HL-60/S4 treated with retinoic acid at 250 ng/mL for 4 days and 3 days (cell line): ENCODE measurements around the gene IGSF6.
"Not testable (repeated sequence)": the region's sequence is repeated elsewhere in the genome, so short reads cannot be mapped to it uniquely, and the experiment has no call there.

Experiments used
- in situ Hi-C: fragments of 300-500 bp; cut with MboI; formaldehyde crosslinking; loops from 2 replicates; pipeline ENCODE4 v1.7.0; 2022; ENCODE audit warnings: low sequenced_read_pairs

The IGSF6 gene

GRCh38 chr16:21652453-21652852 is at the start of gene IGSF6:
Gene IGSF6, minus strand, starts transcription at chr16:21652608. Its CDS starts 10 bp downstream, at chr16:21652598.
- in situ Hi-C loops = no loop called here

- in situ Hi-C loops = loop anchor here (25.0 kb wide), 1 partner anchor 236 kb away; no protein-coding TSS in a partner anchor
Observed at GRCh38 chr16:21701271-21701670, 48.9 kb upstream of the IGSF6 start.

GRCh38 chr16:21698169-21699032 is 46.0 kb upstream of the IGSF6 start:
- in situ Hi-C loops = no loop called here

- in situ Hi-C loops = no loop called here
Observed at GRCh38 chr16:21697032-21697431, 44.6 kb upstream of the IGSF6 start.

GRCh38 chr16:21694609-21695008 is 42.2 kb upstream of the IGSF6 start:
- in situ Hi-C loops = no loop called here

GRCh38 chr16:21690967-21691366 is 38.6 kb upstream of the IGSF6 start:
- in situ Hi-C loops = not testable (repeated sequence)

GRCh38 chr16:21689107-21689506 is 36.7 kb upstream of the IGSF6 start:
- in situ Hi-C loops = no loop called here

GRCh38 chr16:21685034-21685455 is 32.6 kb upstream of the IGSF6 start:
- in situ Hi-C loops = no loop called here

GRCh38 chr16:21684199-21684598 is 31.8 kb upstream of the IGSF6 start:
- in situ Hi-C loops = no loop called here

GRCh38 chr16:21683184-21683583 is 30.8 kb upstream of the IGSF6 start:
- in situ Hi-C loops = no loop called here

GRCh38 chr16:21680714-21681113 is 28.3 kb upstream of the IGSF6 start:
- in situ Hi-C loops = not testable (repeated sequence)

- in situ Hi-C loops = not testable (repeated sequence)
Observed at GRCh38 chr16:21674456-21674855, 22.0 kb upstream of the IGSF6 start.

GRCh38 chr16:21673469-21673868 is 21.1 kb upstream of the IGSF6 start:
- in situ Hi-C loops = no loop called here

- in situ Hi-C loops = no loop called here
Observed at GRCh38 chr16:21667575-21667974, 15.2 kb upstream of the IGSF6 start.

GRCh38 chr16:21666772-21667171 is 14.4 kb upstream of the IGSF6 start:
- in situ Hi-C loops = no loop called here

GRCh38 chr16:21664801-21665492 is 12.5 kb upstream of the IGSF6 start:
- in situ Hi-C loops = no loop called here

- in situ Hi-C loops = no loop called here
Observed at GRCh38 chr16:21663889-21664647, 11.7 kb upstream of the IGSF6 start, which contains the start of gene OTOA. Gene OTOA, plus strand, starts transcription at chr16:21663968. Its CDS starts 14,547 bp downstream, at chr16:21678515.

- in situ Hi-C loops = no loop called here
Observed at GRCh38 chr16:21659124-21659523, 6.7 kb upstream of the IGSF6 start.

GRCh38 chr16:21656795-21657768 is 4.7 kb upstream of the IGSF6 start:
- in situ Hi-C loops = no loop called here

GRCh38 chr16:21654881-21655280 is 2.5 kb upstream of the IGSF6 start:
- in situ Hi-C loops = no loop called here
